Mesendoderm (in vitro differentiated cells): ENCODE measurements around the gene VPS39.
A peak's percentile ranks its signal among the peaks of the same experiment; 100 is the strongest.

Experiments used
- DNase-seq: peaks from one replicate; pipeline ENCODE4 v3.0.0; 2013
- H2AK5ac ChIP-seq: 2 replicates; pipeline ENCODE4 v1.6.1; 2013; ENCODE audit warnings: low read length, inconsistent platforms
- H2BK120ac ChIP-seq: 2 replicates; pipeline ENCODE4 v1.6.1; 2013; ENCODE audit warnings: low read depth, mild to moderate bottlenecking, low read length, moderate library complexity, mixed read lengths
- H2BK15ac ChIP-seq: replicated peaks from 2 replicates; pipeline ENCODE4 v1.6.1; 2013; ENCODE audit warnings: low read depth, mild to moderate bottlenecking, moderate library complexity
- H2BK5ac ChIP-seq: 2 replicates; pipeline ENCODE4 v1.6.1; 2013; ENCODE audit warnings: low read length, inconsistent platforms
- H3K18ac ChIP-seq: 2 replicates; pipeline ENCODE4 v1.6.1; 2013; ENCODE audit warnings: mild to moderate bottlenecking, low read length, mixed read lengths
- H3K23ac ChIP-seq: one replicate; pipeline ENCODE4 v1.6.1; 2013; ENCODE audit warnings: low read length
- H3K27ac ChIP-seq: 2 replicates; pipeline ENCODE4 v1.5.1; 2013; ENCODE audit warnings: low read depth, mild to moderate bottlenecking, inconsistent platforms, low read length, moderate library complexity
- H3K27me3 ChIP-seq: 2 replicates; pipeline ENCODE4 v1.6.1; 2013; ENCODE audit warnings: low read length, control low read depth, mild to moderate bottlenecking, inconsistent platforms; ENCODE audit not compliant: insufficient read depth, poor library complexity
- H3K36me3 ChIP-seq: 2 replicates; pipeline ENCODE4 v1.6.1; 2013; ENCODE audit warnings: low read length, inconsistent platforms; ENCODE audit not compliant: control insufficient read depth, insufficient read depth
- H3K4ac ChIP-seq: one replicate; pipeline ENCODE4 v1.6.1; 2013; ENCODE audit warnings: low read depth, mild to moderate bottlenecking, low read length, moderate library complexity
- H3K4me1 ChIP-seq: 2 replicates; pipeline ENCODE4 v1.6.1; 2013; ENCODE audit warnings: low read depth, low read length, inconsistent platforms; ENCODE audit not compliant: control insufficient read depth
- H3K4me2 ChIP-seq: 2 replicates; pipeline ENCODE4 v1.6.1; 2013; ENCODE audit warnings: low read length
- H3K4me3 ChIP-seq: 2 replicates; pipeline ENCODE4 v1.5.1; 2013; ENCODE audit warnings: mild to moderate bottlenecking, low read length
- H3K56ac ChIP-seq: one replicate; pipeline ENCODE4 v1.6.1; 2013; ENCODE audit warnings: low read length
- H3K79me1 ChIP-seq: 2 replicates; pipeline ENCODE4 v1.6.1; 2013; ENCODE audit warnings: low read length, inconsistent platforms
- H3K79me2 ChIP-seq: 2 replicates; pipeline ENCODE4 v1.6.1; 2013; ENCODE audit warnings: mild to moderate bottlenecking, low read length; ENCODE audit not compliant: control insufficient read depth, insufficient read depth
- H3K9ac ChIP-seq: 2 replicates; pipeline ENCODE4 v1.6.1; 2013; ENCODE audit warnings: low read length, inconsistent platforms
- H4K5ac ChIP-seq: one replicate; pipeline ENCODE4 v1.6.1; 2013; ENCODE audit warnings: low read length
- H4K8ac ChIP-seq: one replicate; pipeline ENCODE4 v1.6.1; 2013; ENCODE audit warnings: low read depth, mild to moderate bottlenecking, control low read depth, low read length, moderate library complexity
- WGBS: extraction: QIAGEN DNeasy Blood & Tissue Kit; methylation state at CpG from one replicate; pipeline ENCODE4 v1.1.7; 2013; ENCODE audit warnings: low lambda C conversion rate, missing lambda C conversion rate; ENCODE audit not compliant: insufficient coverage; ENCODE audit errors: extremely low coverage; 5-methylcytosine and 5-hydroxymethylcytosine counted together

VPS39 gene

GRCh38 chr15:42141795-42142667, 66.1 kb downstream of the VPS39 start:
- Histone ChIP-seq H3K9ac (no peak overlapping the region), H3K27ac (no peak overlapping the region), H4K5ac (no peak overlapping the region), H3K4me3 (no peak overlapping the region), H3K4ac (no peak overlapping the region), H2BK5ac (no peak overlapping the region), H3K36me3 (no peaks in the 10 kb centered on the region), H3K18ac (no peak overlapping the region), H3K27me3 (no peaks in the 10 kb centered on the region), H3K4me2 (no peak overlapping the region), H2BK120ac (no peak overlapping the region), H2BK15ac (no peak overlapping the region), H3K56ac (no peak overlapping the region), H3K4me1 (peaks cover 5% of the 10 kb centered on the region), H4K8ac (no peak overlapping the region), H3K23ac (no peak overlapping the region), H3K79me2 (no peaks in the 10 kb centered on the region), H3K79me1 (no peaks in the 10 kb centered on the region), H2AK5ac (no peak overlapping the region)
- no CpG with 5 or more reads among the region's 21 CpGs for WGBS
- DNase-seq: no peak

DNA sequence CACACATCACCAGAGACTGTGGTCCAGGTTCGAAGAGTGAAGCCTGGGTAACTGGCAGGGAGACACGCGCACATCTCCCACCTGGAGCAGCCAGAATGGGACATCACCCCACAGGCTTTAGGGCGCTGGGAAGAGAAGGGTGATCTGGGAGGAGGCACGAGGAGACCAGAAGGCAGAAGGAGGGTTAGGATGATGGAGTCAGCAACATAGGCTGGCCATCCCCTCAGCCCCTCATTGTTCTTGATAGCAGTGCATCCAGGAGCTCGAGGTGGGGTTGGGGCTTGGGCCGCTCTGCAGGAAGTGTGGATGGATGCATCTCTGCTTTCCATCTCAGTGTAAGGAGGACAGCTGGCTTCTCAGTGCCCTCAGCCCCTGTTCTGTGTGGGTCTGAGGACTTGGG, 66.9 kb downstream of the VPS39 start:
- Histone ChIP-seq H3K36me3 (no peaks in the 10 kb centered on the region), H2BK15ac (no peak overlapping the region), H3K4ac (no peak overlapping the region), H4K5ac (no peak overlapping the region), H3K4me1 (peaks cover 5% of the 10 kb centered on the region), H3K4me3 (no peak overlapping the region), H2AK5ac (no peak overlapping the region), H3K27ac (no peak overlapping the region), H4K8ac (no peak overlapping the region), H3K23ac (no peak overlapping the region), H2BK120ac (no peak overlapping the region), H3K9ac (no peak overlapping the region), H3K56ac (no peak overlapping the region), H3K4me2 (no peak overlapping the region), H2BK5ac (no peak overlapping the region), H3K27me3 (no peaks in the 10 kb centered on the region), H3K79me2 (no peaks in the 10 kb centered on the region), H3K79me1 (no peaks in the 10 kb centered on the region), H3K18ac (no peak overlapping the region)
- WGBS: no CpG with 5 or more reads among the region's 7 CpGs
- DNase-seq: no peak

DNA sequence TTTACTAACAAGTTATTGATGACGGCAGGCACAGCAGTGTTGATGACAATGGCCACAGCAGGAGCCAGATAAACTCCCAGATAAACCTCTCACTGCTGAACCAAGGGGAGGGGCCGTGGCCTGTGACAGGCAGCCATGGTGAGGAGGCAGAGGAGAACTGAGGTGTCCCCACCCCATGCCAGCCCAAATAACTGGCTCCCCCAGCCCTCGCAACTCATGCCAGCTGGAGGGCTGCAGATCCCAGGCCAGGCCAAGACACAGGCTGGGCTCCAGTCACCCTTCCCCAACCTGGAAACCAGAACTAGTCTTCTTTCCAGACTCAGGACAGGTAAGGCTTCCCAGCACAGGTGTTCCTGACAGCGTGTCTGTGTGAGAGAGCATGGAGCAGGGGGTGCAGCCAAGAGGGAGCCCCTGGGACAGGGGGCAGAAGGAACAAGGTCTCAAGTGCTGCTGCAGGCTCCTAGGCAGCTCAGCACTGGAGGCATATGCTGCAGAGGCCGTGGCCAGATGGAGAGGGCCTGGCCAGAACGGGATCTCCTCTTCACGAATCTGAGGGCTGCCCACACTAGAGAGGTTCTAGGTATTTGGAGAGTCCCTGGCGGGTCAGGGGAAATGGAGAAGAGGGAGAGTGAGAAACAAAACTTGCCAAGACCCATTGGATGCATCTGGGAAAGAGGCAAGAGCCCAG, 67.6 kb downstream of the VPS39 start:
- Histone ChIP-seq H2BK15ac (no peak overlapping the region), H3K23ac (no peak overlapping the region), H3K9ac (no peak overlapping the region), H3K4me1 (peaks cover 5% of the 10 kb centered on the region), H3K56ac (no peak overlapping the region), H3K27me3 (no peaks in the 10 kb centered on the region), H3K4me3 (no peak overlapping the region), H3K4me2 (no peak overlapping the region), H3K4ac (no peak overlapping the region), H3K36me3 (no peaks in the 10 kb centered on the region), H2BK5ac (no peak overlapping the region), H2BK120ac (no peak overlapping the region), H3K79me1 (no peaks in the 10 kb centered on the region), H4K5ac (no peak overlapping the region), H4K8ac (no peak overlapping the region), H3K18ac (no peak overlapping the region), H2AK5ac (no peak overlapping the region), H3K27ac (no peak overlapping the region), H3K79me2 (no peaks in the 10 kb centered on the region)
- no CpG with 5 or more reads among the region's 8 CpGs for WGBS
- DNase-seq: peak; percentile 45

DNA sequence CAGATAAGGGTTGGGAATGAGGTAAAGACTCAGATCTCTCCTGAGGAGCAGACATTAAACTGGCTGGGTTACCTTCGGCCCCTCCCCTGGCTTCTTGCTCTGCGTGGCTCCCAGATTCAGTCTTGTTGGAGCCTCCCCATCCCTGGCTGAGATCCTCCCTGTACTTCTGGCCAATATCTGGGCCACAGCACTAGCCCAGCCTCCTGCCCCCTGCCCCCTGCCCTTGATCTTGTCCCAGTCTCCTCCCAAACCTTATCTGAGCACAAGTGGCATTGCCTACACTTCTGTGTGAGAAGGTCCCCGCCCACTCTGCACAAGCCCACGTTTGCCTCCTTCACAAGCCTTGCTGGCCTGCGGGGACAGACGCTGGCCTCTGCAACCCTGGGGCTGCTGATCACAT, 68.5 kb downstream of the VPS39 start:
- no peak overlapping the region for H3K9ac ChIP-seq
- H3K4me1 ChIP-seq: peaks cover 5% of the 10 kb centered on the region
- H4K8ac ChIP-seq: no peak overlapping the region
- no peak overlapping the region for H4K5ac ChIP-seq
- no peak overlapping the region for H2BK120ac ChIP-seq
- no peak overlapping the region for H3K27ac ChIP-seq
- H3K79me1 ChIP-seq: no peaks in the 10 kb centered on the region
- no CpG with 5 or more reads among the region's 6 CpGs for WGBS
- H3K27me3 ChIP-seq: no peaks in the 10 kb centered on the region
- H3K79me2 ChIP-seq: no peaks in the 10 kb centered on the region
- no peak overlapping the region for H3K4me2 ChIP-seq
- no peak overlapping the region for H2BK5ac ChIP-seq
- DNase-seq: no peak
- no peak overlapping the region for H3K23ac ChIP-seq
- H2AK5ac ChIP-seq: no peak overlapping the region
- no peak overlapping the region for H3K4ac ChIP-seq
- H3K36me3 ChIP-seq: no peaks in the 10 kb centered on the region
- no peak overlapping the region for H3K4me3 ChIP-seq
- no peak overlapping the region for H3K56ac ChIP-seq
- H3K18ac ChIP-seq: no peak overlapping the region
- no peak overlapping the region for H2BK15ac ChIP-seq

DNA sequence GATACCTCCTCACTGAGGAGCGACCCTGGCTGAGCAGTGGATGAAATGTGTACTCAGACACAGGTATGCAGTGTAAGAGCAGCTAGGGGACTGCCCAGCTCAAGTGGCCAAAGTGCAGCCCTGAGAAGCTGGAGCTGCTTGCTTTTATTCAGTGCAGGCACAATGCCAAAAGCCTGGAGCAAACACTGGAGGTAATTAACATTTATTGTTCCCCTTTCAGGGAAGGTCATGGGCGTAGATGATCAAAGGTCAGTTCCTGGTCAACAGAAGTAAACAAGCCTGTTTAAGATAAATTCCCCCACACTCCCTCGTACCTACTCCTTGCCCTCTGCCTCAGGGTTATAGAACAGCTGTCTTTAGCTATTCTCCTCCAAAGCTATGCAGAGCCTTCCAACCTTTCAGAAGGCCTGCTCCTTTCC, 69.1 kb downstream of the VPS39 start:
- Histone ChIP-seq H3K9ac (no peak overlapping the region), H3K79me2 (no peaks in the 10 kb centered on the region), H2BK120ac (no peak overlapping the region), H3K4me1 (peaks cover 5% of the 10 kb centered on the region), H3K4ac (no peak overlapping the region), H3K18ac (no peak overlapping the region), H3K23ac (no peak overlapping the region), H3K79me1 (no peaks in the 10 kb centered on the region), H2BK15ac (no peak overlapping the region), H3K4me3 (no peak overlapping the region), H2AK5ac (no peak overlapping the region), H3K56ac (no peak overlapping the region), H3K27ac (no peak overlapping the region), H4K8ac (no peak overlapping the region), H3K36me3 (no peaks in the 10 kb centered on the region), H2BK5ac (no peak overlapping the region), H4K5ac (no peak overlapping the region), H3K4me2 (no peak overlapping the region), H3K27me3 (no peaks in the 10 kb centered on the region)
- peak; percentile 60 for DNase-seq
- no CpG with 5 or more reads among the region's 3 CpGs for WGBS
